Endometrial microvascular endothelial cells (primary cell): ENCODE data around the gene OR1J1. TPM values are rescaled to one million over a fixed set of nuclear protein-coding genes. Genes with fewer than 3 reads are reported as not detected.

Experiments used
- in situ Hi-C: cut with HindIII; loops from 2 replicates; pipeline ENCODE4 v1.10.0; 2017; ENCODE audit warnings: low sequenced_read_pairs, low pct_unique_long_range_greater_than_20kb; ENCODE audit errors: inconsistent ontology term
- total RNA-seq: library from RNA; depleted of rRNA; stranded (reverse); fragments of >200 nt; gene quantifications from one replicate; pipeline ENCODE4 v1.2.3, GENCODE V29; 2015; ENCODE audit errors: inconsistent ontology term

Gene OR1J1
- total RNA-seq, 1 donor from 2014 or later, result not detected

DNA sequence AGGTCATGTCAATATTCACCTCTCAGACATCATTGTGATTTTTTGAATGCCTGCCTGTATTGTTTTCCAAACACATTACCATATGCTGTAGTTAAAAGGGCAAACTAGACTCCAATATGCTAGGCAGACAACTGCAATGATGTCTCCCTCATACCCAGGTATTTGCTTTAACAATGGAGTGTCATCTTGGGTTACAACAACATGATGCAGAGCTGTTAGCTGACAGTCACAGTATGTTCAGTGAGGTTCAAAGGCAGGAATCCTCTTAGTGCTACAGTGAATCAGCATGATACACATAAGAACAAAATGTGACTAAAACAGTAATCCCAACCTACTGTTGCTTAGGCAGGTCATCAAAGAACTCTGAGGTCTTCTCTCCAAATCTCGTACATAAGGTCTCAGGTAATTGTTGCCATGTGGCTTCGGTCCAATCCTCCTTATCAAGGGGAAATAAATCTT, 24.0 kb downstream of the OR1J1 start:
- in situ Hi-C loops, result loop anchor here (25.0 kb wide), 1 partner anchor 359 kb away; the partner anchor contains the start of gene OR1K1

DNA sequence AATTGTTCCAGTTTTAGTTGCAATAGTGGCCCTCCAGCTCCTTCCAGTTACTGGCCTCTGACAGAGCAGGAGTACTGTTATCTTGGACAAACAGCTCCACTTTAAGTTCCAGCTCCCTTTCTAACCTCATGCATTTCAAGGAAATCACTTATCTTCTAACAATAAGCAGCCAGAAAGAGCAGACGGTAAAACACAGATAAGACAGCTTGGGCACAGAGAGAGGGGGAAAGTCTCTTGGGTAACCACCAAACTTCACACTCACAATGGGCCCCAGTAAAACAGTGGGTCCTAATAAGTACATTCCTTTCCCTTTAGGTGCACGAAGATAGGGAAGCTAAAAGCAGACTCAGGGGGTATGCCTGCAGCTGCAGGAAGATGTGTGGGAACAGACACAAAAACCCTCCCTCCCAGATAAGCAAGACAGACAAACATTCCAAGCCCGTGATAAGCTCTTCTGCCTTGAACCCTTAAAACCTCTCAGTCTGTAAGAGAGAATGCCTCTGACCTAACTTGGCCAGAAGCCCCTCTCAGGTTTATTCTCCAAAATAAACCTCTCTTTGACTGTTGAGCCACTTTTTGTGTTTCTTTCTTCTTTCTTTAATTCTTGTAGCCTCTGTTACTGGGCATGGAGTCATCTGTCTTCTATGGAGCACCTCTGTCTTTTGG, 30.8 kb downstream of the OR1J1 start:
- in situ Hi-C loops, result no loop called here

DNA sequence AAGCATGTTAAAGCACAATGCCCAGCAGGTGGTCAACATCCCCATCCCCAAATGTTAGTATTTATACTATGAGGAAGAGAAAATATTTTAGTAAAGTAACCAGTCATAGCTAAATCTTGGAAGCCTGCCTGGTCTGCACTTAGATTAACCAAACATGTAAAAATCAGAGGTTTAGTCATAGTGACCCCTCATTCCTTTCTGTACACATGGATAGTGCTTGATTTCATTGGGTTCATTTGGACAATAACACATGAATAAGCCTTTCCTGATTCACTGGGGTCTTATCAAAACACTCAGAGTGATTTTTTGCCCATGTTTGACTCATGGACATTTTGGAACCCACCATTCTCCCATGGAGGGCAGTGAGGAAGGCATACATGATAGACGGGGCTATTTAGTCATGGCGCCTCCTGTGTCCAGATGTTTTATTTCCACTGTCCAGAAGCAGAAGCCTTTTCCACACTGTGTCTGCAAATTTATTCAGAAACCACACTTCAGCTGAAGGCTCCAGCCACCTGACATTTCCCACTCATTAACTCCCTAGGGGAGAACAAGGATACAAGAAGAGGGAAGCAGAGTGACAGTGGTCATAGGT, 32.5 kb downstream of the OR1J1 start:
- in situ Hi-C loops, result no loop called here

DNA sequence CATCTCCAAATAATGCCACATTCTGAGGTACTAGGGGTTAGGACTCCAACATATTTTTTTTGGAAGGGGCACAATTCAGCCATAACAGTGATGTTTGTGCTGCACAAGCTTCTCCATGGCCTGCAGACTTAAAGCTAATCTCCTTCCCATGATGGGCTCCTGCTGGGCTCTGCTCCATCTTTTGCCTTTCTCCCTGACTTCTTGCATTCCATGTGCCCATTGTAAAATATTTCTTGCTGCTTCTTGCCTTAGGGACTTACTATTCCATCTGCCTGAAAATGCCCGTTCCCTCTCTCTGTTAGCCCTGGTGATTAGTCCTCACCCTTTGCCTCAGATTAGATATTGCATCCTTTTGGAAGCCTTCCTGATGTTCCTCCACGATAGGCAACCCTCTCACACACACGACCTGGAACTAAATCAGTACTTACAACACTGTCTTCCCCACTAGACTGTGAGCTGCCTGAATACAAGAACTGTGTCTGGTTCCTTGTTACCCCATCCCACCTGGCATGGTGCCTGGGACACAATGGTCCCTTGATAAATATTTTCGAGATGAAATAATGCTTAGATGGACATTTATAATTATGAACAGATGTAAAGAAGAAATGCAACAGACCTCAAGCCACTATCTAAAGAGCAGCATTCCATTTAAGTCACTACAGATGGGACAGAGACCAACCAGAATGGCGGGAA, 33.5 kb downstream of the OR1J1 start:
- in situ Hi-C loops, result no loop called here

DNA sequence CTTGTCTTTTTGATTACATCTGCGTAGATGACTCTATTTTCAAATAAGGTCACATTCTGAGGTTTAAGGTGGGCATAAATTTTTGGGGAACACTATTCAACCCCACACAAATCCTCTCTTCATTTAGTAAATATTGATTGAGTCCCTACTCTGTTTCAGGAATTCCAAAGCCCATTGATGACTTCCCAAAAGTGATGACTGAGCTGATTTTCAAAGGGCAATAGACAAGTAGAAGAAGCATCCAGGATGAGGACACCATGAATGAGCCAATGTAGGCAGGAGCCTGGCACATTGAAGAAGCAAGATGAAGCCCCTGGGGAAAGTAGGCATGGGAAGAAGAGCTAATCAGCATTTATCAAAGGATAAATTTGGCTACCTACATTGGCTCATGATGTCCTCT, 35.2 kb downstream of the OR1J1 start:
- in situ Hi-C loops, result no loop called here

Other genes starting within 250 kb of the OR1J1 start
- gene LHX6, start 249.0 kb downstream of the OR1J1 start, total RNA-seq, result 24.2 TPM
- gene RBM18, start 213.1 kb downstream of the OR1J1 start, total RNA-seq, result 18.7 TPM
- 51.4 TPM for gene MRRF, start 213.0 kb downstream of the OR1J1 start, total RNA-seq
- 1.0 TPM for gene PTGS1, start 106.9 kb downstream of the OR1J1 start, total RNA-seq
- not detected for gene OR1J2, start 32.9 kb upstream of the OR1J1 start, total RNA-seq
- not detected for gene OR1J4, start 41.2 kb upstream of the OR1J1 start, total RNA-seq
- not detected for gene OR1N1, start 49.4 kb upstream of the OR1J1 start, total RNA-seq
- not detected for gene OR1N2, start 75.2 kb upstream of the OR1J1 start, total RNA-seq
- not detected for gene OR1L8, start 105.5 kb upstream of the OR1J1 start, total RNA-seq
- not detected for gene OR1Q1, start 136.8 kb upstream of the OR1J1 start, total RNA-seq
- not detected for gene OR1B1, start 179.7 kb upstream of the OR1J1 start, total RNA-seq
- gene OR1L1, start 183.8 kb upstream of the OR1J1 start, total RNA-seq, result not detected
- gene OR1L3, start 197.2 kb upstream of the OR1J1 start, total RNA-seq, result not detected
- not detected for gene OR1L4, start 246.1 kb upstream of the OR1J1 start, total RNA-seq